ENCODE data around the gene MRPS31. TPM values are rescaled to one million over a fixed set of nuclear protein-coding genes. Genes with fewer than 3 reads are reported as not detected.

Gene MRPS31
- polyA plus RNA-seq, 1 of the 3 experiments (the other 2 are of a cell fraction), result 13.3 TPM

DNA sequence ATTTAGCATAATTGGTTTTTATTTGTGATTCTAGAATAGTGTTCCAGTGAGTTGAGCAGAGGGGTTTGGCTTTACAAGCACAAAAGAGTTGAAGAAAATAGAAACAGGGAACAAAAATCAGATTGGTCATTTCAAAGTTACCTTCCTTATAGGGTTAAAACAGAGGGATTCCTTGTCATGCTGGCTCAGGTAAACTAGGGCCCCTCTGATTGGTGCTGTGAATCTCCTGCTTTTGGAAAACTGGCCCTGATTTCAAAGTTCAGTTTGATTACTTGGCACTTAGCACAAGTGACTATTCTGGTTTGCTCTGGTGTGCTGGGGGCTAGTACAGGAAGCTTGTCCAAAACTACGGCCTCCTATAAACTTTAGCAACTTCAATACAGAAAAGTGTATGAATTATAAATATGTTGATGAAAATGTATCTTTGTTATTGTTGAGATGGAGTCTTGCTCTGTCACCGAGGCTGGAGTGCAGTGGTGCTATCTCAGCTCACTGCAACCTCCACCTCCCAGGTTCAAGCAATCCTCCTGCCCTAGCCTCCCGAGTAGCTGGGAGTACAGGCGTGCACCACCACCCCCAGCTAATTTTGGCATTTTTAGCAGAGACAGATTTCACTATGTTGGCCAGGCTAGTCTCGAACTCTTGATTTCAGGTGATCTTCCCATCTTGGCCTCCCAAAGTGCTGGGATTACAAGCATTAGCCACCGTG, 1.9 kb upstream of the MRPS31 start:
- no peak overlapping the region for H3K27ac ChIP-seq (ENCODE audit: low read depth in 2 of 2, low read length in 1 of 2)
- no peak for DNase-seq
- no peak overlapping the region for H3K4me3 ChIP-seq (ENCODE audit: low read depth in 2 of 2, low read length in 1 of 2)
- ChIA-PET CTCF (interaction anchor here (0.7 to 1.2 kb wide), 2 partner anchors 16 to 17 kb away, joined by 3 read pairs; no protein-coding TSS in a partner anchor), POLR2A (interaction anchor here (0.5 kb wide), 1 partner anchor 112 kb away, joined by 3 read pairs; no protein-coding TSS in a partner anchor)
- WGBS (ENCODE audit: low lambda C conversion rate), result 92% methylated on average over 5 of the region's 6 CpGs
- peaks cover 17% of the 10 kb centered on the region for H3K79me2 ChIP-seq (ENCODE audit: insufficient read depth)
- H3K9me3 ChIP-seq, result no peaks in the 10 kb centered on the region
- TF ChIP-seq, protein P1, sequence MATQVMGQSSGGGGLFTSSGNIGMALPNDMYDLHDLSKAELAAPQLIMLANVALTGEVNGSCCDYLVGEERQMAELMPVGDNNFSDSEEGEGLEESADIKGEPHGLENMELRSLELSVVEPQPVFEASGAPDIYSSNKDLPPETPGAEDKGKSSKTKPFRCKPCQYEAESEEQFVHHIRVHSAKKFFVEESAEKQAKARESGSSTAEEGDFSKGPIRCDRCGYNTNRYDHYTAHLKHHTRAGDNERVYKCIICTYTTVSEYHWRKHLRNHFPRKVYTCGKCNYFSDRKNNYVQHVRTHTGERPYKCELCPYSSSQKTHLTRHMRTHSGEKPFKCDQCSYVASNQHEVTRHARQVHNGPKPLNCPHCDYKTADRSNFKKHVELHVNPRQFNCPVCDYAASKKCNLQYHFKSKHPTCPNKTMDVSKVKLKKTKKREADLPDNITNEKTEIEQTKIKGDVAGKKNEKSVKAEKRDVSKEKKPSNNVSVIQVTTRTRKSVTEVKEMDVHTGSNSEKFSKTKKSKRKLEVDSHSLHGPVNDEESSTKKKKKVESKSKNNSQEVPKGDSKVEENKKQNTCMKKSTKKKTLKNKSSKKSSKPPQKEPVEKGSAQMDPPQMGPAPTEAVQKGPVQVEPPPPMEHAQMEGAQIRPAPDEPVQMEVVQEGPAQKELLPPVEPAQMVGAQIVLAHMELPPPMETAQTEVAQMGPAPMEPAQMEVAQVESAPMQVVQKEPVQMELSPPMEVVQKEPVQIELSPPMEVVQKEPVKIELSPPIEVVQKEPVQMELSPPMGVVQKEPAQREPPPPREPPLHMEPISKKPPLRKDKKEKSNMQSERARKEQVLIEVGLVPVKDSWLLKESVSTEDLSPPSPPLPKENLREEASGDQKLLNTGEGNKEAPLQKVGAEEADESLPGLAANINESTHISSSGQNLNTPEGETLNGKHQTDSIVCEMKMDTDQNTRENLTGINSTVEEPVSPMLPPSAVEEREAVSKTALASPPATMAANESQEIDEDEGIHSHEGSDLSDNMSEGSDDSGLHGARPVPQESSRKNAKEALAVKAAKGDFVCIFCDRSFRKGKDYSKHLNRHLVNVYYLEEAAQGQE (IDR thresholded peaks at IDR 0.05; ENCODE audit: low read depth, low read length), result no peak
- TF ChIP-seq, protein P2, sequence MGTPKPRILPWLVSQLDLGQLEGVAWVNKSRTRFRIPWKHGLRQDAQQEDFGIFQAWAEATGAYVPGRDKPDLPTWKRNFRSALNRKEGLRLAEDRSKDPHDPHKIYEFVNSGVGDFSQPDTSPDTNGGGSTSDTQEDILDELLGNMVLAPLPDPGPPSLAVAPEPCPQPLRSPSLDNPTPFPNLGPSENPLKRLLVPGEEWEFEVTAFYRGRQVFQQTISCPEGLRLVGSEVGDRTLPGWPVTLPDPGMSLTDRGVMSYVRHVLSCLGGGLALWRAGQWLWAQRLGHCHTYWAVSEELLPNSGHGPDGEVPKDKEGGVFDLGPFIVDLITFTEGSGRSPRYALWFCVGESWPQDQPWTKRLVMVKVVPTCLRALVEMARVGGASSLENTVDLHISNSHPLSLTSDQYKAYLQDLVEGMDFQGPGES (IDR thresholded peaks at IDR 0.05; ENCODE audit: low read depth, low read length), result no peak
- TF ChIP-seq FOXM1 (IDR thresholded peaks at IDR 0.05; ENCODE audit: low read depth) (no peak), EZH2phosphoT487 (IDR thresholded peaks at IDR 0.05; ENCODE audit: borderline replicate concordance, low read depth) (no peak), EP300 (IDR thresholded peaks at IDR 0.05; ENCODE audit: borderline replicate concordance in 1 of 2, low read depth in 1 of 2, low read length in 1 of 2) (no peak), SIN3A (IDR thresholded peaks at IDR 0.05; ENCODE audit: borderline replicate concordance, low read depth, low read length) (no peak), RCOR1 (IDR thresholded peaks at IDR 0.05; ENCODE audit: low read length) (no peak), MEF2A (IDR thresholded peaks at IDR 0.05; ENCODE audit: borderline replicate concordance, low read depth) (no peak), GATA2 (CRISPR knock-in tag; IDR thresholded peaks at IDR 0.05) (no peak), MXI1 (IDR thresholded peaks at IDR 0.05; ENCODE audit: low read depth, low read length) (no peak), ELF1 (IDR thresholded peaks at IDR 0.05) (no peak), RFX5 (IDR thresholded peaks at IDR 0.05; ENCODE audit: low read length) (no peak), NFIC (IDR thresholded peaks at IDR 0.05; ENCODE audit: borderline replicate concordance) (no peak), RXRA (IDR thresholded peaks at IDR 0.05; ENCODE audit: borderline replicate concordance, low read depth) (no peak)
- TF ChIP-seq, protein P3, sequence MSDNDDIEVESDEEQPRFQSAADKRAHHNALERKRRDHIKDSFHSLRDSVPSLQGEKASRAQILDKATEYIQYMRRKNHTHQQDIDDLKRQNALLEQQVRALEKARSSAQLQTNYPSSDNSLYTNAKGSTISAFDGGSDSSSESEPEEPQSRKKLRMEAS (IDR thresholded peaks at IDR 0.05; ENCODE audit: low read depth), result no peak
- H3K4me1 ChIP-seq (ENCODE audit: control insufficient read depth in 1 of 2, insufficient read depth in 2 of 2, low read depth in 1 of 2, low read length in 1 of 2), result peaks cover 8% of the 10 kb centered on the region in 2 experiments; a peak in 2 of 4 replicates
- H3K27me3 ChIP-seq (ENCODE audit: insufficient read depth), result no peaks in the 10 kb centered on the region
- H3K36me3 ChIP-seq (replicated peaks in 1 of 2; ENCODE audit: control insufficient read depth in 1 of 2, insufficient read depth in 2 of 2, low read length in 1 of 2), result no peaks in the 10 kb centered on the region
- H3F3A ChIP-seq (replicated peaks; ENCODE audit: insufficient read depth), result peaks cover 12% of the 10 kb centered on the region
- H4K20me1 ChIP-seq (ENCODE audit: insufficient read depth), result no peaks in the 10 kb centered on the region
- H3K9ac ChIP-seq, result no peak overlapping the region
- H2AFZ ChIP-seq (ENCODE audit: low read depth), result no peak overlapping the region
- no peak overlapping the region for H3K4me2 ChIP-seq
- H3K9me2 ChIP-seq, result no peaks in the 10 kb centered on the region
